ENCODE measurements around the gene LMNTD2.

The LMNTD2 gene

DNA sequence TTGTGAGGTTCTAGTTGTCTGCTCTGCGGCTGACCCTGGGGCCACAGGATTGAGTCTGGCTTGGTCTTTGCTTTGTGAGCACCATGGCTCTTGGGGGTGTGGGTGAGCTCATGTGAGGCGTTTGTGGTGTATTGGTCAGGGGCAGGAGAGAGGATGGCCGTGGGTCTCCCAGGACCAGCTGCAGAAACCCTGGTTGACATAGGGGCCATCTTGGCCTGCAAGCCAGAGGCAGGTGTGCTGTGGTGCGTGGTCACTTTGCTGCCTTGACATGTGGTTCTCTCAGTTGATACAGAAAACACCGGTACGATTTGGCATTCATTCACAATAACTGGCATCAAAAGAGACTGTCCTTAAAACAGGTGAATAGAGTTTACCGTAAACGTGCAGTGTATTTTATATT, 27.0 kb upstream of the LMNTD2 start:
- no peak for DNase-seq

DNA sequence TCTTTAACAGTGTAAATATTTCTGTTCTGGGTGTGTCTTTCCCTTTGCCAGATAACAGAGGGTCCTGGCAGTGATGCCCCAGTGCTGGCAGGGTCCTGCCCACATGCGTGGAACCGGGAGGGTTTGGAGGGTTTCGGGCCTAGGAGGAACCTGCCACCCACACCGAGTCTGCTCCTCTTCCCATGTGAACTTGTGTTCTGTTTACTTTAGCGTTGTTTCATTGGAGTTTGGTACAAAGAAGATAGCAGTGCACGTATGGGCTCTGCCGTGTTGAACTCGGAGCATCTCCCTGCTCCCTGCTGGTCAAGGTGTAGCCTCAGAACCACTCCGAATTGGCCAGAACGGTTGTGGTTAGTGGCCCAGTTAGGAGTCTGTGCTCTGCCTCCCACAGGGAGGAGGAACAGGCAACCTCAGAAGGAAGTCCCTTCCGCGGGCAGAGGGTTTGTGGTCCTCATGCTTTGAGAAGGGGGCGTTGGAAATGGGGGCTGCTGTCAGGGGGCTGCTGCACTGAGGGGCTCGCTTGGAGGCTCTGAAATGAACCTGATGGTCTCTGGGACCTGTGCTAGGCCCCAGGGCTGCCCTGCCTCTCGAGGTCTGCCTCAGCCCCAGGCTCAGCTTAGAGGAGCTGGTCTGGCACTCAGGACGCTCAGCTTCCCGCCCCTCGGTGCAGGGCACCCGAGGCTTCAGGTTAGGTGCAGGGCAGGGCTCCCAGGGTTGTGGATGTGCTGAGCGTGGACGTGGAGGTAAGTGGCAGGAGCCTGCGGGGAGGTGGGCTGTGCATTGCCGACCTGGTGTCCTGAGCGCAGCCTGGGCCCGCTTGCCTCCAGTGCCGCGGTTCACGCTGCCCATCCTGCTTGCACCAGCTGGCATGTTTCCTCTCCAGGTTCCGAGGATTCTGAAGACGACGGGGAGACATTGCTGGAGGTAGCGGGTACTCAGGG, 26.1 kb upstream of the LMNTD2 start:
- no peak for DNase-seq

DNA sequence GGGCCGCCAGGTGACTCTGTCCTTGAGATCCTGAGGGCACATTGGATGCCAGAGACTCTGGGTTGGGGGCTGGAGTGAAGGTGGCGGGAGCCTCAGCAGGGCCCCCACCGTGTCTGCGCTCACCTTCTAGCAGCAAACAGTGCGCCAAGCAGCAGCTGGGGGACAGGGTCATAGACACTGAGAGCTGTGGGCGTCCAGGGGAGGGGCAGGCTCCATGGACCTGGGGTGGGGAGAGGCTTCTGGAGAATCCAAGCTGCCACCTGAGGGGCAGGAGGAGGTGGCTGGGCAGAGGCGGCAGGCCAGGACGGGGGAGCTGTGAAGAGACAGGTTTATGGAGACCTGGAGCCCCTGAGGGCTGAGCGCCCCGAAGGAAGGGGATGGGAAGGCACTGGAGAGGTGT, 23.7 kb upstream of the LMNTD2 start:
- DNase-seq: no peak

DNA sequence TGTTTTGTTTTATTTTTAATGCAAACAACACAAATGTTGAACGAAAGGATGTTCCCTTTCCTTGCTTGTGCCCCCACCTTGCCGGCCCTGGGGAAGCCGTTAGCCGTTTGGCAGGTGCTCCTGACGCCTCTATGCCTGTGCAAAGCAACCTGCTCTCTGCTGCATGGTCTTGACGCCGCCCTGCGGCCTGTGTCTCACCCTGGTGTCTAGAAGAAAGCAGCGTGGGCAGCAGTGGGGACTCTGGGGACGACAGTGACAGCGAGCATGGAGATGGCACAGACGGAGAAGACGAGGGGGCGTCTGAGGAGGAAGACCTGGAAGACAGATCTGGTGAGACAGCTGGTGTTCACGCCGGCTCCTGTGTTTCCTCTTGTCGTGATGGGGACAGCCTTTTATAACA, 21.2 kb upstream of the LMNTD2 start:
- no peak for DNase-seq

DNA sequence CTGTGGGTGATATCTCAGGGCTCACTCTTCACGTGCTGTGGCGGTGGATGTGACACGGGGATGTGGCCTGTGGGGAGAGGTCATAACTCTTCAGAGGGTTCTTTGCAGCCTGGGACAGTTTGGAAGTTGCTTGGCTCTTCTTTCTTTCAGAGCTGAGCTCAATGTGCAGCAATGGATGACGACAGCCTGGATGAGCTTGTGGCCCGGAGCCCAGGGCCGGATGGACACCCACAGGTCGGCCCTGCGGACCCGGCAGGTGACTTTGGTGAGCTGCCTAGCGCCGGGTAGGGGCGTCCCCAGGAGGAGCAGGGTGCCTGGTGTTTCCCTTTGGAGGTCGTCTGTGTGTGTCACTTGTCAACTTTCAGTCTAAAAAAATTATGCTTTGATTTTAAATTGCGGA, 20.8 kb upstream of the LMNTD2 start:
- DNase-seq: no peak

DNA sequence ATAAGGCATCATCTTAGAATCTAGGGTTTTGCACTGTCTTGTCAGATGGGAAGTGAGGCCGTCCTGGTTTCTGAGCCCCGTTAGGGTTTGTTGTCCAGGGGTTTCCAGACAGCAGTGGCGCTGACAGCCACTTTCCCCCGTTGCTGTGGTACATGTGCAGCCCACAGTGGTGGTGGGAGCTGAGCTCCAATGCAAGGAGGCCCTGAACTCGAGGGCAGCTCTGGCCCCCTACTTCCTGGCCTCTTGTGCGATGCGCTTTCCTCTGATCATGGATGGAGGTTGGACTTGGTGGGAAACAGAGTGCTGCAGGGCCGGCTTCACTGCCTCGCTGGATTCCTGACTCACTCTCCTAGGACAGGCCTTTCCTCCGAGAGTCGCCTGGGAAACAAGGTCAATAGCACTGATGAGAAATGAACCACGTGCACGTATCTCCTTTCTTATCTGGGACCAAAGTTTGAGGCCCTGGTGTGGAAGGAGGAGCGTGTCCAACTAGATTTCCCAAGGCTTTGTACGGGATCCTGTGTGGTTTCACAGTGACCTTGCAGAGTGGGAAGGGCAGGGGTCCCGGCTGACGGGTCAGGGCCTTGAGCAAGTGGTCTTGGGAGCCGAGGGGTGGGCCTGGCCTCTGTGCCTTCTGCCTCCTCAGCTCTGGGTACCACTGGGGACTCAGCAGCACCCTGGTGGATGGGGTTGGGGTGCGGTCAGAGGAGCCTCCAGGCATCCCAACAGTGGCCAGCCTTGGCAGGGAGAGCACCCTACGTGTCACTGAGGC, 19.5 kb upstream of the LMNTD2 start:
- no peak for DNase-seq

DNA sequence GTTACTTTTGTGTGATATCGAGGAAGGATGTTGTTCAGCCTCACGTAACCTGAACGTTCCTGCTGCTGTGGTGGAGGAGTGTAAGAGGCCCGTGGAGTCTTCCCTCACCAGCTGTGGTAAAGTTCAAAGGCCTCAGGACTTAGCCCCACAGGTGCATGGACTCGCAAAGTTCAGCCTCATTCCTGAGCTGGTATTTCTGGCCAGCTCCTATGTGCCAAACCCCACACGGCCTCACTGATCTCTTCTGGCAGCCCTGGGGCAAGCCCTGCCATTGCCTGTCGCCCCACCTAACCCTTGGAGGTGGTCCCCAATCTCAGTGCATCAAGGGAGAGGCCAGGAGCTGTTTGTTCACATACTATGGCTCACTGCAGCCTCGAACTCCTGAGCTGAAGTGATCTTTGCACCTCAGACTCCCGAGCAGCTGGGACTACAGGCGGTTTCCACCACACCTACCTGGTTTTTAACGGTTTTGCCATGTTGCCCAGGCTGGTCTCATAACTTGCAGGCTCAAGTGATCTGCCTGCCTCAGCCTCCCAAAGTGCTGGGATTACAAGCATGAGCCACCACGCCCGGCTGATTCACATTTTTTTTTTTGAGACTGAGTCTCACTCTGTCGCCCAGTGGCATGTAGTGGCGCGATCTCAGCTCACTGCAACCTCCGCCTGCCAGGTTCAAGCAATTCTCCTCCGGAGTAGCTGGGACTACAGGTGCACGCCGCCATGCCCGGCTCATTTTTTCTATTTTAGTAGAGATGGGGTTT, 17.9 kb upstream of the LMNTD2 start:
- DNase-seq: no peak

DNA sequence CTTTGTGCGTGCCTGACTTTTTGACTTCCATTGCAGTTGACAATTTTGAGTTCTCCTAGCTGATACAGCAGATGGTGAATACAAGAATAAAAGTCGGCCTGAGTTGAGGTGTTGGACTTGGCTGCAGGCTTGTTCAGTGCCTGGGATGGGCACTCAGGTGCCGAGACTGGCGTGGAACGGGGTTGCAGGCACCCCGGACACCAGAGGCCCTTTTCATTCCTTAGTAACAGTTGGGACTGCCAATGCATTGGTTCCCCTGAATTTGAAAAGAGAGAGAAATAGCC, 17.0 kb upstream of the LMNTD2 start:
- no peak for DNase-seq

DNA sequence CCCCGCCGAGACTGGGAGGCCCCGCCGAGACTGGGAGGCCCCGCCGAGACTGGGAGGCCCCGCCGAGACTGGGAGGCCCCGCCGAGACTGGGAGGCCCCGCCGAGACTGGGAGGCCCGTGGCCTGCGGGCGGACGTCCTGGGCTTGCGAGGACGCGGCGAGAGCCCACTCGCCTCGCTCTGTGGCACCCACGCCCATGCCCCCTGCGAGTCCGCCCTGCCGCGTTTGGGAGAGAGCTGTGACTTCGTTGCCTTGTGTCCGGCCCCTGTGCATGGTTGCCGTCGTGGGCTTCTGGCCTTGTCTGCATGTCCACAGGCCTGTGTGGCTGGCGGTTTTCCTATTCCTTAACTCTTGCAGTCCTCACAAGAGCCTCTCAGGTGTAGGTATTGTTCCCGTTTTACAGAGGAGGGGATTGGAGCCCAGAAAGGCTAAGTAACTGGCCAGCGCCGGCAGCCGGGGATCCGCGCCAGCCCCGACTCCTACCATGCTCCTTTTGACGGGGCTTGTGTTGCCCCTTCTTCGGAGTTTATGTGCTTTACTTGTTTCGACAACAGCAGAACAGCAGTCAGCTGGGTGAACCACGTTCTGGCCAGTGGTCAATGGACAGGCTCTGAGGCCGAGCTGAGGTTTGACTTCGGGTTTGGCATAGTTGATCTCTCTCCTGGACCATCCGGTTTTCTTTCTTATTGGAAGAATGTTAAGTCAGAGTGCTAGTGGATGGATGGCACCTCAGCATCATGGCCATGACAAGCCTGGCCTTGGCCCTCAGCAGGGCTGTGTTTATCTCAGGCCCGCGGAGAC, 16.5 kb upstream of the LMNTD2 start:
- no peak for DNase-seq

DNA sequence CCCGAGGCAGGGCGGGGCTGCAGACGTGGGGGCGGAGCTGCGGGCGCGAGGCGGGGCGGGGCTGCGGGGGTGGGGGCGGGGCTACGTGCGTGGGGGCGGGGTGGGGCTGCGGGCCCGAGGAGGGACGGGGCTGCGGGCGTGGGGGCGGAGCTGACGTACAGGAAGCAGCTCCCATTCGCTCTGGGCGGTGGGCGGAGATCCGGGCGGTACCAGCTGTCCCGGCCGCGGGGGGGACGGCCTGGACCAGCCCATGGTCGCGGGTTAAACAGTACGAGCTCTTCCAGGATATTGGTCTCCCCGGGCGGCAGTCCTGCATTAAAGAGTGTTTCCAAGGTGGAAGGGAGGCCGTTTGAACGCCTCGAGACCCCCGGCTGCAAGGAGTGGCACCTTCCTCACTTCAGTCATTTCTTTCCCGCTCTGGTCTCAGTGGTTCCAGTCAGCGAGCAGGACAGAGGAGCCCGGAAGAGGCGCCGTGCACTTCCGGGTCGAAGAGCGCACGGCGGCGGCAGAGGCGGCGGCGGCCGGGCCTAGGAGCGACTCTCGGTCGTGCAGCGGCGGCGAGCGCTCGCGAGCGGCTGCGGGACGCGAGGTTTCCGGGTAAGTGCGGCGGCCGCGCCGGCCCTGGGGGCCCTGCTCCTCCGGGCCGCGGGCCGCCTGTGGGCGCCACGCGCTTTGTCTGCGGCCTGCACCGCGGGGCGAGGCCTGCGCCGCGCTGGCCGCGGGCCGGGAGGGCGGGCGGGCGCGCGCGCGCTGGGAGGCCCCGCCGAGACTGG, 15.6 kb upstream of the LMNTD2 start, which contains the start of gene PHRF1:
TSS of gene PHRF1 (plus strand) at position 475 of the 773 bp plus-strand sequence. CDS start 5,043 bp downstream, outside the sequence.
- DNase-seq: peak; percentile 92

DNA sequence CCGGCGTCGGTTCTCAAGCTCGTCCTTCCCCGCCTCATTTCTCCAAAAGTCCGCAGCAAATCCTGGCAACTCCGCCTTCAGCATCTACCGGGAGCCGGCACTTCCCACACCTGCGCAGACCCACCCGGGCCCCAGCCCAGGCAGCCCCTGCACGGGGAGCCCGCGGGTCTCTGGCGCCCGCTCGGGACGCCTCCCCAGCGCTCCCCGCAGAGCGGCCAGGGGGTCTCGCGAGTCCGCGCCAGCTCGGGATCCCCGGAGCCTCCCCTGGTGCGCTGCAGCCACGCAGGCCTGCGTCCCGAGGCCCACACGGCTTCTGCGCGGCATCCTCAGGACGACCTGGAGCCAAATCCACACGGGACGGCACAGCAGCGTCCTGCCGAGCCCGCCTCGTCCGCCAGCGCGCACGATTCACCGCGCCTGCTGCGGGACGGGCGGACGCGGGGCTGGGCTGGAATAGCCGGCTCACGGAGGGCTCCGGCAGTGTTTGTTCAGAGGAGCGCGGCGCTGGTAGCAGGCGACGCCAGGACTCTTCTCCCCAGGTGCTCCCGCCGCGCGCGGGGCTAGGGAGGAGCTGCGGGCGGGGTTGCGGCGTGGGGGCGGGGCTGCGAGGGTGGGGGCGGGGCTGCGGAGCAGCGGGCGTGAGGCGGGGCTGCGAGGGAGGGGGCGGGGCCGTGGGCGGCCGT, 14.9 kb upstream of the LMNTD2 start:
- peak; percentile 86 for DNase-seq

DNA sequence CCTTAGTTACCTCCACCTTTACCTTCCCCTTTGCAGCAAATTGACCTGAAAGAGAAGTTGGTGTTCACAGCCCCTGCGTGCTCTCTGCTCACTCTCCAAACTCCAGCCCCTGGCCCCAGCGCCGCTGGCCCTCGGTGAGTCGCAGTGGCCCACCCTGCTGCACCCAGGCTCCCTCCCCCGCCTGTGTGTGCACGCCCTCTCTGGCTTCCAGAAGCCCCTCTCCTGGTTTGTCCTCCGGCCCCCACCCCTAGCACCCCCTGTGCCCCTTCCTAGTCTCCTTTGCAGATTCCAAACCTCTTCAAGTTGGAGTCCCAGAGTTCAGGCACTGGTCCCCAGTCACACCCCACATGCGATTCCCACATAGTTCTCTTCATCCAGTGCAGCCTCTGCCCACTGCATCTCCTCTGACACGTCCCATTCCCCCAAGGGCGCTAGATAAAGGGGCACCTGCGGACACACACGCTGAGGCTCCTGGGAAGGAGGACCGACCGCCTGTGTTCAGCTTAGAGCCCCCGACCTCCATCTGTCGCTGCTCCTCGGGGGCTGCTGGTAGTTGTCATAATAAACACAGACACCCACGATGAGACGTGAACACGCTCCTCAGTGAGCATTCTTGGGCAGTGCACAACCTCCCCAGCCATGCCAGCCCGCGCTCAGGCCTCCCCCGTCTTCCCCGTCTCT, 14.2 kb upstream of the LMNTD2 start:
- peak; percentile 66 for DNase-seq

DNA sequence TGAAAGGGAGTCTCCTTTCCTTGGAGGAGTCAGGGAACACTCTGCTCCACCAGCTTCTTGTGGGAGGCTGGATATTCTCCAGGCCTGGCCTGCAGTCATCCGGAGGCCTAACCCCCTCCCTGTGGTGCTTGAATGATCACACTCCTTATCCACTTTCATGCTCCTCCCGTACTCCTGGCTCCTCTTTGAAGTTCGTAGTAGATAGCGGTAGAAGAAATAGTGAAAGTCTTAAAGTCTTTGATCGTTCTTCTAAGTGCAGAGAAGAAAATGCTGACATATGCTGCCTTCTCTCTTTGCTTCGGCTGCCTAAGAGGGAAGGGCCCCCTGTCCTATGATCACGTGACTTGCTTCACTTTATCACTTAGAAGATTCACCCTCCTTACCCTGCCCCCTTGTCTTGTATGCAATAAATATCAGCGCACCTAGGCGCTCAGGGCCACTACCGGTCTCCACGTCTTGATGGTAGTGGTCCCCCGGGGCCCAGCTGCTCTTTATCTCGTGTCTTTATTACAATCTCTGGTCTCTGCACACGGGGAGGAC, 13.6 kb upstream of the LMNTD2 start:
- peak; percentile 28 for DNase-seq

DNA sequence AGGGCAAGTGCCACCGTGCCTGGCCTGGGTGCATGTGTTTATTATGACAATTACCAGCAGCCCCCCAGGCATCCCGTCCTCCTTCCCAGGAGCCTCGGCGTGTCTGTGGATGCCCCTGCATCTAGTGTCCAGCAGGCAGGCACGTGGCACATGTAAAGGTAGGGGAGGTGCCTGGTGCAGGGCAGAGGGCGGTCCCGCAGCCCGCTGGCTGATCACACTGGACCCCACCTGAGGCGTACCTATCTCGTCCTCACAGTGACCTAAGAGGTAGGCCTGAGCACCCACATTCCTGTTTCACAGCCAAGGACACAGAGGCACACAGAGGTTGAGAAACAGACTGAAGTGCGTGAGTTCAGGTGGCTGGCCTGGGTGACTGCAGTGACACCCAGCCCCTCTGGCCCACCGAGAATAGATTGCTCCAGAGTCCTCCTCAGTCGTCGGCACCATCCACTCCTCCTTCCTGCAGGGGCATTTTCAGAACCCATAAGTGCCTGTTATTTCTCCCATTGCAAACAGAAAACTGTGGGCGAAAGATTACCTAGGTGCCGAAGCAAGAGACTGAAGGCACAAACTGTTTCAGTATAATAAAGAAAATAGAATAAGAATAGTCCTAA, 12.7 kb upstream of the LMNTD2 start:
- no peak for DNase-seq

DNA sequence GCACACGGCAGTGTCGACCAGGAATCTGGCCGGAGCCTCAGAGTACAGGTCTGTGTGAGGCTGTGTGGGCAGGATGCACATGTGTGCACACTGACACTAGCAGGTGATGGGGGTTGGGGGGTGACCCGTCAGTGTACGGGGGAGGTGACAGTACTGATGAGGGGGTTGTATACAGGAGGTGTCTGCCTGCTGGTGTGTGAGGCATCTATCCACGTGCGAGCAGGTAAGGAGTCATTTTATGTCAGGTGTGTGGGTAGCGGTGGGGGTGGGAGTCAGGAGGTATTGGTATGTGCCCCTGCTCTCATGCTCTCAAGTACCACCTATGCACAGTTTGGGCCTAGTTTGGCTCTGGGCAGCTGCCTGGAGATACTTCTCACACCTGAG, 11.3 kb upstream of the LMNTD2 start:
- DNase-seq: no peak

DNA sequence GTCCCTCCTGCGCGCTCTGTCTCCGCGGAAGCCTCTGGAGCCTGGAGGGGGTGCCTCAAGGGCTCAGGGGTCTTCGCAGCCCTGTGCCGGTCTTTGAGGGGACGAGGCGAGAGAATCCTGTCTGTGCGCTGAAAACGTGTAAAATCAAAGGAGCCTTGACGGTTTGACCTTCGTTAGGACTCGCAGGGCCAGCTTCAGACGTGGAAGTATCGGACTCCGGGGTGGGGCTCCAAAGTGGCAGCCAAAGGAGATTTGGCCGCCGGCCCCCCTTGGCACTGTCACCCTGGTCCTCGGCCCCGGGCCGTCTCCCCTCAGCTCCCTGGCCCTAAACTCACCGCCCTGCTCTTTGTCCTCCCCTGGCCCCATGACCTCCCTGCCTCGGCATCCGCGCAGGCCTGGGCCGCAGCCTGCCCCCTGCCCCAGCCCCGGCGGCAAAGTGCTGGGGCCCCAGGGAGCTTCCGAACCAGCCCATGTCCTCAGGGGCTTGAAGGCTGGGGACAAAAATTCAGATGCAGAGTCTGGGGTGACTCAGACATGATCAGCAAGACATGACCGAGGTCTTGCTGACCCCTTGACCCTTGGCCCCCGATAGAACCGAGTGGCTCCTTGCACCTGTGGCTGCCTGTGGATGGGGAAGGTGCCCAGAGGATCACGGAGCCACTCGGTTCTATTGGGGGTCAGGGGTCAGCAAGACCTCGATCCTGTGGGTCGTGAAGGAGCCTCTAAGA, 8.8 kb upstream of the LMNTD2 start:
- no peak for DNase-seq

DNA sequence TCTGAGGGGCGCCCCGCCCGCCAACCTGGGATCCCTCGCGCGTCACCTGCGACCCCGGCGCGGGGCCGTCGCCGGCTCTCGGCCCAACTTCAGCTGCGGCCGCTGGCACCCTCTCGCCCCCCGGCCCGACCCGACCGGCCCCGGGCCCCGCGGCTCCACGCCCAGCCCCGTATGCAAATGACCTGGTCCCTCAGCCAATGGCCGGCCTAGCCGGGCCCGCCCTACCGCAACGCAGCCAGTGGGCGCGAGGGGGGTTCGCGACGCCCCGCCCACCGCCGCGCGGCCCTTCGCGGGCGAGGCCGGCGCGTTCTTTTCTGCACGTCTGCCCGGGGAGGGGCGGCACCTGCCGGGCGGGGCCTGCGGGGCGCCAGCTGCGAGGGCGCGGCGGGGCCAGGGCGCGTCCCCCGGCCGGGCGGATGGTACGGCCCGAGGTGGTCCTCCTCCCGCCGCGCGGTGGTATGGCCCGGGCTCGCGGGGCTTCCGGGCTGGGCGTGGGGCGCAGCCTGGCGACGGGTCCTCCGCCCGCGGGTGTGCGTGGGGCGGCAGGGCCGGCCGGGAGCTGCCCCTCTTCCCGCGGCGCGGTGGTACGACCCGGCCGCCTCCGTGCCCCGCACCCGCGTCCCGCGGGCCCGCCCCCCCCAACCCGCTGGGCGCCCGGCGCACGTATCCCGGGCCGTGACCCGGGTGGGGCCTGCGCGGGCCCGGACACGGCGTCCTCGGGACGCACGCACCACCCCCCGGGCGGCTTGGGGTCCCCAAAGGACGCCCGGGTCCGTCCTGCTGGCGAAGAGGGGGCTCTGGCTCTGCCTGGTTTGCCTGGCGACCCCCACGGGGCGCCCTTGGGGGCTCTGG, 8.0 kb upstream of the LMNTD2 start:
- DNase-seq: peak; percentile 93

DNA sequence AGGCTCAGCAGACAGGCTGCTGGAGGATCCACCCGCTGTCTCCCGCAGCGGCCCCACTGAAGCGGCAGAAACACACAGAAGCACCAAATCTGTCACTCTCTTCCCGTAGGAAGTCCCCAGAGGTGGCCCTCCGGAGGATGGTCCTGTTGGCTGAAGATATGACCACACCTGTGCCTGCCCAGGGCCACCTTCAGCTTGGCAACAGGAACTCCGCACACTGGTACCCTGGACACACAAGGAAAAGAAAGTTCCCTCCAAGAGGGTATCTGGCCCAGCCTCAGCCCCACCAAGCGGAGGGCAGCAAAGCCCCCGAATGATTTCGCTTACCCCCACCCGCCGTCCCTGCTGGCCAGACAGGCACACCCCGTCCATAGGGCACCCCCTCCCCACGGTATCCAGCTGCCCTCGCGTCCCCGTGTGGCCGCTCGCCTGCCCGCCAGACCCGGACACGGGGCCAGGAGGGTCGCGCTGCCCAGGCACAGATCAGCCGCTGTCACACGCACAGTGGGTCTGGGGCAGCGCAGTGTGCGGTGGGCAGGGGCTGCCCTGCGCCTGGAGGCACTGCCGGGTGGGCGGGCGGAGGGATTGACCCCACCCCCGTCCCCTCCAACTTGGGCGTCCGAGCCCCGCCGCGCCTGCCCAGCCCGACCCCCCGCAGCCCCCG, 7.2 kb upstream of the LMNTD2 start:
- DNase-seq: peak; percentile 53

All from NCI-H82 (cell line).